Body of pancreas (tissue), 4 donors: Measurements from ENCODE around the gene ARFGEF2. TPM values are rescaled to one million over a fixed set of nuclear protein-coding genes. Genes with fewer than 3 reads are reported as not detected.

Source experiments
- ATAC-seq: fragments of 150-250 bp; one replicate; pipeline ENCODE4 v1.9.1; 2016
- DNase-seq, 4 donors: peaks; one replicate each; pipeline ENCODE4 v3.0.0-alpha.2; 2019
- H3K27ac ChIP-seq, 4 donors: fragments of 200-600 bp; sonication (generic); 1 replicate in 3 of 4; 2 replicates in 1 of 4; pipeline versions ENCODE4 v1.5.1 to v1.6.1; 2016 to 2019; ENCODE audit warnings: mild to moderate bottlenecking in 1 of 4, mixed read lengths in 1 of 4, moderate library complexity in 1 of 4
- H3K27me3 ChIP-seq, 2 donors: fragments of 200-600 bp; sonication (generic); one replicate each; pipeline ENCODE4 v1.6.0; 2016; ENCODE audit warnings: mild to moderate bottlenecking in 1 of 2
- H3K36me3 ChIP-seq, 2 donors: fragments of 200-600 bp; sonication (generic); replicated peaks in 1 of 2; 2 replicates each; pipeline ENCODE4 v1.5.1; 2016; ENCODE audit warnings: low read depth in 2 of 2; ENCODE audit not compliant: insufficient read depth in 1 of 2
- H3K4me1 ChIP-seq: fragments of 200-600 bp; sonication (generic); one replicate; pipeline ENCODE4 v1.6.0; 2016
- H3K4me3 ChIP-seq, 2 donors: fragments of 200-600 bp; sonication (generic); 1 replicate in 1 of 2; 2 replicates in 1 of 2; pipeline ENCODE4 v1.5.1; 2016 to 2019
- H3K9me3 ChIP-seq, 3 donors: fragments of 200-600 bp; sonication (generic); 1 replicate in 2 of 3; 2 replicates in 1 of 3; pipeline ENCODE4 v1.5.1; 2016
- POLR2A ChIP-seq, 3 donors: fragments of 450-650 bp; IDR thresholded peaks; one replicate each; pipeline ENCODE4 v1.6.1; 2016; ENCODE audit warnings: antibody characterized with exemption in 3 of 3, mild to moderate bottlenecking in 2 of 3
- WGBS, 2 donors: methylation state at CpG; one replicate each; pipeline ENCODE4 v1.1.5; 2017; 5-methylcytosine and 5-hydroxymethylcytosine counted together
- intact Hi-C: fragments of 100-400 bp; cut with DNase I; formaldehyde crosslinking; loops from one replicate; pipeline ENCODE4 v1.15.1; 2023
- total RNA-seq, 2 donors: library from RNA; depleted of rRNA; stranded (reverse); fragments of >200 nt; gene quantifications; one replicate each; pipeline ENCODE4 v1.1.0, GENCODE V29; 2016
- TF ChIP-seq, protein P1 (sequence below), 7 experiments: fragments of 450-650 bp in 4 of 7; fragments of 200-600 bp in 3 of 7; sonication (generic) in 3 of 7; IDR thresholded peaks; one replicate each; pipeline ENCODE4 v1.5.1; 2016 to 2019; ENCODE audit warnings: antibody characterized with exemption in 7 of 7

The ARFGEF2 gene
- total RNA-seq, 2 donors from 2014 or later: 17.5 to 26.5 TPM

DNA sequence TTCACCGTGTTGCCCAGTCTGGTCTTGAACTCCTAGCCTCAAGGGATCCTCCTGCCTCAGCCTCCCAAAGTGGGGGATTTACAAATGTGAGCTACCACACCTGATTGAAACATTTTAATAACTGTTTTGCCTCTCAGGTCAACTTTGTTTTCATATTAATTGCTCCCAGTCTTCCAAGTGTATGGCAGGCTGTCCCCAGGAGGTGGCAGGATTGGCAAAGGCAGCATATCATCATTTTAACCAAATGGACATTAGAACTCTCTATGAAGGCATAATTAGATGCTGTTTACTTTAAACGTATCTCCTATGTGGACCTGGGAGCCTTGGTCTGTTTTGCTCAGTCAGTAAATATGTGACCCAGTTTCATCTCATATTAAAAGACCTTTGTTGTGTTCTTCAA, 65.4 kb downstream of the ARFGEF2 start:
- peak; percentile 29 to 44 (median 42) for DNase-seq
- WGBS, 2 donors: 46 to 47% methylated on average over 2 of the region's 2 CpGs

DNA sequence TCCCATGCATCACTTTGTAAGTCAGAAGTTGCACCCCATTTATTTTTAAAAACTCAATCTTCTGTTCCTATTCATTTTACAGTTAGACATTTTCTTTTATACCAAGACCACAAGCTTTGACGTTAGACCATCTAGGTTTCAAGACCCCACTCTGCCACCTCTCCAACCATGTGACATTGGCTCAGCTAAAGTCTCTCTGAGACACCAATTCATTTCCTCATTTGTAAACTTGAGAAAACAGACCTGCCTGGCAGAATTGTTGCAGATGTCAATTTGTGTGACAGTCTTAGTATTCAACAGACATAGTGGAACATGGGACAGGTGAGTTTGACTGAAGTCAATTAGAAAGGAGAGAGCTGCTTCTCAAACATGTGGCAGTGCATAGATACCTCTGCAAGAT, 69.0 kb downstream of the ARFGEF2 start:
- ATAC-seq (no peak), DNase-seq (no peak)
- Histone ChIP-seq H3K9me3 (no peaks in the 10 kb centered on the region), H3K4me3 (no peak overlapping the region), H3K4me1 (peaks cover 40% of the 10 kb centered on the region), H3K27ac (no peak overlapping the region), H3K27me3 (no peaks in the 10 kb centered on the region), H3K36me3 (peaks cover 14 to 28% of the 10 kb centered on the region in 2 donors)
- 85 to 96% methylated on average over 1 of the region's 1 CpG for WGBS, 2 donors
- TF ChIP-seq, protein P1, sequence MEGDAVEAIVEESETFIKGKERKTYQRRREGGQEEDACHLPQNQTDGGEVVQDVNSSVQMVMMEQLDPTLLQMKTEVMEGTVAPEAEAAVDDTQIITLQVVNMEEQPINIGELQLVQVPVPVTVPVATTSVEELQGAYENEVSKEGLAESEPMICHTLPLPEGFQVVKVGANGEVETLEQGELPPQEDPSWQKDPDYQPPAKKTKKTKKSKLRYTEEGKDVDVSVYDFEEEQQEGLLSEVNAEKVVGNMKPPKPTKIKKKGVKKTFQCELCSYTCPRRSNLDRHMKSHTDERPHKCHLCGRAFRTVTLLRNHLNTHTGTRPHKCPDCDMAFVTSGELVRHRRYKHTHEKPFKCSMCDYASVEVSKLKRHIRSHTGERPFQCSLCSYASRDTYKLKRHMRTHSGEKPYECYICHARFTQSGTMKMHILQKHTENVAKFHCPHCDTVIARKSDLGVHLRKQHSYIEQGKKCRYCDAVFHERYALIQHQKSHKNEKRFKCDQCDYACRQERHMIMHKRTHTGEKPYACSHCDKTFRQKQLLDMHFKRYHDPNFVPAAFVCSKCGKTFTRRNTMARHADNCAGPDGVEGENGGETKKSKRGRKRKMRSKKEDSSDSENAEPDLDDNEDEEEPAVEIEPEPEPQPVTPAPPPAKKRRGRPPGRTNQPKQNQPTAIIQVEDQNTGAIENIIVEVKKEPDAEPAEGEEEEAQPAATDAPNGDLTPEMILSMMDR (IDR thresholded peaks at IDR 0.05): no peak
- no peak for TF ChIP-seq POLR2A (IDR thresholded peaks at IDR 0.05)
- intact Hi-C loops: no loop called here

More for the DNA sequence above, 65.4 kb downstream of the ARFGEF2 start:
- Histone ChIP-seq H3K4me1 (peaks cover 51% of the 10 kb centered on the region), H3K9me3 (peaks cover 0 to 5% (median 0%) of the 10 kb centered on the region in 3 donors), H3K27me3 (no peaks in the 10 kb centered on the region), H3K4me3 (no peak overlapping the region), H3K27ac (peak overlapping the region in 2 of 4 donors; percentile 83 to 86), H3K36me3 (peaks cover 14 to 19% of the 10 kb centered on the region in 2 donors)
- intact Hi-C loops: no loop called here
- no peak for ATAC-seq
- TF ChIP-seq POLR2A (IDR thresholded peaks at IDR 0.05): no peak
- TF ChIP-seq, protein P1 (IDR thresholded peaks at IDR 0.05): peak; percentile 23 to 65 (median 57)

DNA sequence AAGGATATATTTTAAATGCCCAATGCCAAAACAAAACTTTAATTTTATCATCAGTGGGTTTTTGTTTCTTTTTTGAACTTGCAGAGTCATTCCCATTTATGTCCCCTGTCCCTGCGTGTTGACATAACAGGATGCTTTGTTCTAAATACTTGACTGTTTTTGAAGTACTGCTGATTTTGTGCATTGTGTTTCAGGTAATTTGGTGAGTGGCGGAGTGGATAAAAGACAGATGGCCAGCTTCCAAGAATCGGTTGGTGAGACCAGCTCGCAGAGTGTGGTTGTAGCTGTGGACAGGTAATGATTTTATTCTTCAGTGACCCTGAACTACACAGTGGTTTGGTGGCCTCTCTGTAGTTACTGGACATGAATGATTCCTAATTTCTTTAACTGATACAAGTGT, 74.1 kb downstream of the ARFGEF2 start:
- H3K9me3 ChIP-seq: no peaks in the 10 kb centered on the region
- H3K36me3 ChIP-seq: peaks cover 13 to 33% of the 10 kb centered on the region in 2 donors
- DNase-seq (peak in 2 of 4 donors; percentile 19 to 23), ATAC-seq (peak; percentile 43)
- H3K27me3 ChIP-seq: no peaks in the 10 kb centered on the region
- peak overlapping the region in 3 of 4 donors; percentile 14 to 59 (median 23) for H3K27ac ChIP-seq
- no peak for TF ChIP-seq POLR2A (IDR thresholded peaks at IDR 0.05)
- TF ChIP-seq, protein P1 (IDR thresholded peaks at IDR 0.05): no peak
- intact Hi-C loops: no loop called here
- H3K4me1 ChIP-seq: peaks cover 25% of the 10 kb centered on the region
- 27 to 29% methylated on average over 4 of the region's 4 CpGs for WGBS, 2 donors
- H3K4me3 ChIP-seq: no peak overlapping the region

DNA sequence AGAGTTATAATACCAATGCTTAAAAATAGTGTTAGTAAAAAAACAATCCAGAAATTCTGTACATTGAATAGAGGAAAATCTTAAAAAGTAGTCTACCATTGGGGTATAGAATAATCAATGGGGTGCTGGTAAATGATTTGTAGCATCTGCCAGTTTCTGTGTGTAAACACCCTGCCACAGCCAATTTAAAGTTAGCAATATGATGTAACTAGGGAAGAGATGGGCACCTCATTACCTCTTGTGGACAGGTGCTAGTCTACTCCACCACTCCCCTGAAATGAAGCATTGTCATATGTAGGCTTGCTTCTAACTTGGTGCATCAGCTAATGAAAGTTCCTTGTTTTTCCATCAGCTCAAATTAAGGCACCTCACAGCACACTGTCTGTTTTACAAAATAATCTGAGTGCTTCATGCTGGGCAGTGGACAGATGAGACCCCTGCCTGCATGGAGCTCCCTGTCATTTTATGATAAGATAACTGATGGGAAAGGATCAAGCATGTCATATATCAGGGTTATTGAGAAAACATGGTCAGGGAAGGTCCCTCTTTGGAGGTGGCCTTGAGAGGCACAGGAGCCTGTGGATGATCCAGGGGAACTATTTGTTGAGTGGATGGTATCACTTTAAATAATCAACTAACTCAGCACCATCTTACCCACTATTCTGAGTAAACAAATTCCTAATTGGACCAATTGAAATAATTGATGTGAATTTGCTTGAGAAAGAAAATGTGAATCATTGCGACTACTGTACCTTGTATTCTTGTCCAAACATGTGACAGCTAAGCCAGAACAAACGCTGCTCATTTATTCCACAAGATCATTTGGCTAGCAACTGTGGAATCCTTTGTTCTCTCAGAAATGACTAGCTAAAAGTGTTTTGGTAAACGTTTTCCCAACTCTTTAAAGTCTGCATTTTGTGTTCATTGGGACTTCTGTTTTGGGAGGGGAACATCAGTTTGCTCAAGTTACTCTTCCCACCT, 78.7 kb downstream of the ARFGEF2 start:
- peaks cover 9 to 22% of the 10 kb centered on the region in 2 donors for H3K36me3 ChIP-seq
- intact Hi-C loops: no loop called here
- TF ChIP-seq POLR2A (IDR thresholded peaks at IDR 0.05): no peak
- peaks cover 5% of the 10 kb centered on the region for H3K4me1 ChIP-seq
- 40 to 52% methylated on average over 3 of the region's 3 CpGs for WGBS, 2 donors
- H3K9me3 ChIP-seq: no peaks in the 10 kb centered on the region
- no peaks in the 10 kb centered on the region for H3K27me3 ChIP-seq
- no peak for ATAC-seq
- no peak overlapping the region for H3K4me3 ChIP-seq
- no peak for DNase-seq
- H3K27ac ChIP-seq: no peak overlapping the region

DNA sequence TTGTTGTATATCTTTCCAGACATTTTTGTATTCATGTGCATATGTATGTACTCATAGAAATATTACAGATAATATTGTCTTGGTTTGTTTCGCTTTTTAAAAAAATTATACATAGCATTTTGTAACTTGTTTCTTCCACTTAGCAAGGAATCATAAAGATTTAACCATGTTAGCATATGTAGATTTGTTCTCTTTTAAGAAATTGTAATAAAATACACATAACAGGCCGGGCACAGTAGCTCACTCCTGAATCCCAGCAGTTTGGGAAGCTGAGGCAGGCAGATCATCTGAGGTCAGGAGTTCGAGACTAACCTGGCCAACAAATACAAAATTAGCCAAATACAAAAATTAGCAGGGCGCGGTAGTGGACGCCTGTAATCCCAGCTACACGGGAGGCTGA, 80.2 kb downstream of the ARFGEF2 start:
- TF ChIP-seq, protein P1 (IDR thresholded peaks at IDR 0.05): no peak
- TF ChIP-seq POLR2A (IDR thresholded peaks at IDR 0.05): no peak
- 96 to 97% methylated on average over 7 of the region's 7 CpGs for WGBS, 2 donors
- peaks cover 9% of the 10 kb centered on the region for H3K4me1 ChIP-seq

More for the DNA sequence above, 80.2 kb downstream of the ARFGEF2 start:
- intact Hi-C loops: no loop called here
- H3K4me3 ChIP-seq: no peak overlapping the region
- H3K36me3 ChIP-seq: peaks cover 9 to 19% of the 10 kb centered on the region in 2 donors
- no peaks in the 10 kb centered on the region for H3K9me3 ChIP-seq
- no peak overlapping the region for H3K27ac ChIP-seq
- DNase-seq (no peak), ATAC-seq (no peak)
- no peaks in the 10 kb centered on the region for H3K27me3 ChIP-seq
